GM23248 (cell line): Measurements from ENCODE around the gene NCKAP5L. TPM values are rescaled to one million over a fixed set of nuclear protein-coding genes. Genes with fewer than 3 reads are reported as not detected.

Source experiments
- DNase-seq: peaks from one replicate; pipeline ENCODE4 v3.0.0-alpha.2; 2015
- H2AFZ ChIP-seq: fragments of 200-600 bp; sonication (generic); 2 replicates; pipeline ENCODE4 v1.6.1; 2016; ENCODE audit warnings: antibody characterized with exemption
- H3F3A ChIP-seq: fragments of 200-600 bp; sonication (generic); 2 replicates; pipeline ENCODE4 v1.6.1; 2016; ENCODE audit warnings: mild to moderate bottlenecking, antibody characterized with exemption, mixed run types; ENCODE audit not compliant: insufficient read depth
- H3K27ac ChIP-seq: fragments of 200-600 bp; sonication (generic); 2 replicates; pipeline ENCODE4 v1.5.1; 2016; ENCODE audit warnings: mild to moderate bottlenecking
- H3K27me3 ChIP-seq: fragments of 200-600 bp; sonication (generic); replicated peaks from 2 replicates; pipeline ENCODE4 v1.6.1; 2016; ENCODE audit warnings: mild to moderate bottlenecking; ENCODE audit not compliant: insufficient read depth
- H3K36me3 ChIP-seq: fragments of 200-600 bp; sonication (generic); 2 replicates; pipeline ENCODE4 v1.6.1; 2016; ENCODE audit warnings: low read depth, mild to moderate bottlenecking
- H3K4me1 ChIP-seq: fragments of 200-600 bp; sonication (generic); 2 replicates; pipeline ENCODE4 v1.6.1; 2016; ENCODE audit warnings: mild to moderate bottlenecking; ENCODE audit not compliant: insufficient read depth
- H3K4me2 ChIP-seq: fragments of 200-600 bp; sonication (generic); one replicate; pipeline ENCODE4 v1.6.1; 2016; ENCODE audit warnings: mild to moderate bottlenecking; ENCODE audit not compliant: unreplicated experiment
- H3K4me3 ChIP-seq: fragments of 200-600 bp; sonication (generic); 2 replicates; pipeline ENCODE4 v1.5.1; 2016; ENCODE audit warnings: mild to moderate bottlenecking
- H3K79me2 ChIP-seq: fragments of 200-600 bp; sonication (generic); 2 replicates; pipeline ENCODE4 v1.6.1; 2016; ENCODE audit warnings: mild to moderate bottlenecking; ENCODE audit not compliant: insufficient read depth
- H3K9ac ChIP-seq: fragments of 200-600 bp; sonication (generic); 2 replicates; pipeline ENCODE4 v1.6.1; 2016; ENCODE audit warnings: mild to moderate bottlenecking
- H3K9me2 ChIP-seq: fragments of 200-600 bp; sonication (generic); 2 replicates; pipeline ENCODE4 v1.6.1; 2016; ENCODE audit warnings: mixed run types, mild to moderate bottlenecking, moderate library complexity; ENCODE audit not compliant: insufficient read depth
- H3K9me3 ChIP-seq: fragments of 200-600 bp; sonication (generic); one replicate; pipeline ENCODE4 v1.6.1; 2017; ENCODE audit warnings: low read depth
- H4K20me1 ChIP-seq: fragments of 200-600 bp; sonication (generic); 2 replicates; pipeline ENCODE4 v1.6.0; 2016; ENCODE audit not compliant: insufficient read depth
- EZH2 ChIP-seq: fragments of 200-600 bp; sonication (generic); IDR thresholded peaks from 2 replicates; pipeline ENCODE4 v1.6.1; 2018; ENCODE audit warnings: antibody characterized with exemption, mild to moderate bottlenecking; ENCODE audit not compliant: insufficient read depth, poor library complexity, severe bottlenecking
- EZH2phosphoT487 ChIP-seq: fragments of 200-600 bp; sonication (generic); IDR thresholded peaks from 2 replicates; pipeline ENCODE4 v1.6.1; 2018; ENCODE audit warnings: antibody characterized with exemption, moderate library complexity, mild to moderate bottlenecking, low read depth; ENCODE audit not compliant: insufficient read depth
- WGBS, 2 experiments: methylation state at CpG; one replicate each; pipeline ENCODE4 v1.1.6; 2015 to 2017; ENCODE audit warnings: low lambda C conversion rate in 2 of 2, low coverage in 1 of 2; ENCODE audit errors: missing lambda C conversion rate in 2 of 2; 5-methylcytosine and 5-hydroxymethylcytosine counted together
- in situ Hi-C: fragments of 300-500 bp; cut with MboI; formaldehyde crosslinking; loops from 2 replicates; pipeline ENCODE4 v1.15.0; 2020
- polyA plus RNA-seq: library from polyadenylated mRNA; unstranded; fragments of >200 nt; fragmentation: Nextera tagmentation; extraction: Ambion mirVana; gene quantifications from 2 replicates; pipeline ENCODE4 v1.2.1, GENCODE V29; 2016
- total RNA-seq: library from RNA; depleted of rRNA; stranded (reverse); fragments of >200 nt; shearing (Covaris generic); gene quantifications from 2 replicates; pipeline ENCODE4 v1.2.3, GENCODE V29; 2014

The NCKAP5L gene
- total and polyA plus RNA-seq, 2 experiments from 2014 or later = 14.1 to 28.4 TPM

GRCh38 chr12:49795654-49796105 lies 32.5 kb downstream of the NCKAP5L start:
- Histone ChIP-seq H2AFZ (no peak overlapping the region), H3K27ac (no peak overlapping the region), H3K4me3 (no peak overlapping the region), H3K9me2 (no peaks in the 10 kb centered on the region), H3K4me1 (no peaks in the 10 kb centered on the region), H3K27me3 (no peaks in the 10 kb centered on the region), H3K36me3 (peaks cover 24% of the 10 kb centered on the region; the same call in 1 of the 2 replicates), H3K9ac (no peak overlapping the region), H3K4me2 (no peak overlapping the region), H3F3A (no peaks in the 10 kb centered on the region), H3K79me2 (no peaks in the 10 kb centered on the region), H4K20me1 (no peaks in the 10 kb centered on the region), H3K9me3 (no peaks in the 10 kb centered on the region)
- no peak for DNase-seq
- WGBS, 2 experiments = 84 to 88% methylated on average over 12 of the region's 12 CpGs
- in situ Hi-C loops = no loop called here
- TF ChIP-seq EZH2 (no peak), EZH2phosphoT487 (no peak)

DNA sequence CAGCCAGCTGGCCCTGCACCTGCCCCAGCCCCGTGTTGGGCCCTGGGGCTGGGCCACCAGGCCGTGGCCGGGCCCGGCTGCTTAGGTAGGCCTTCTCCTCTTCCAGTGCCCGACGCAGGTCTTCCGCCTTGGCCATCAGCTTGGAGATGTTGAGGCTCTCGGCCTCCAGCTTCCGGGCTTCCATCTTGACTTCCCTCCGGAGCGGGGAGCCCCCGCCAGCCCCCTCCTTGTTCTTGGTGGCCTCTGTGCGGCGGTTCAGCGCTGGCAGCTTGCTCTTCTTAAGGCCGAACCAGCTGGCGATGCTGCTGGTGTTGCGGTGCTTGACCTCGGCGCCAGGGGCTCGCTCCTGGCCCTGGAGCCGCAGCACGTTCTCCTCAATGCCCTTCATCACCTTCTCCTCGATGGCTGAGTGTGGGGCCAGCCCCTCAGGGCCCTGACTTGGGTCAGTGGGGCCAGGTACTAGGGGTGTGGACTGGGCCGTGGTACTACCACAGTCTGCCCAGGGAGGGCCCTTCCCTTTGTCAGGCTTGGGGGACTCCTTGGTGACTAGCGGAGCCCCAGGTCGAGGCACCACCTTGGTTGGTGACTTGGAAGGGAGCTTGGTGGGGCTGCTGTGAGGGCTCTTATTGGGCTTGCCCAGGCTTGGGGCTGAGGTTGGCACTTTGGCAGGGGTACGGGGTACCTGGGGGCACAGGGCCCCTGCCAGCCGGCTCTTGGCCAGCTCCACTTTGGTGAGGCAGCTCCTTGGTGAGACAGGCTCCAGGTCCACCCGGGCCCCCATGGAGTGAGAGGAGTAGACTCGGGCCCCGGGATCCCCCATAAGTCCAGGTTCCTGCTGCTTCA lies 33.2 kb downstream of the NCKAP5L start:
- Histone ChIP-seq H3K4me3 (no peak overlapping the region), H3K27ac (no peak overlapping the region), H3K9ac (no peak overlapping the region), H4K20me1 (no peaks in the 10 kb centered on the region), H3K9me3 (no peaks in the 10 kb centered on the region), H3K9me2 (no peaks in the 10 kb centered on the region), H3F3A (no peaks in the 10 kb centered on the region), H3K4me2 (no peak overlapping the region), H2AFZ (no peak overlapping the region), H3K4me1 (no peaks in the 10 kb centered on the region), H3K27me3 (no peaks in the 10 kb centered on the region), H3K36me3 (peaks cover 17% of the 10 kb centered on the region; the same call in 1 of the 2 replicates), H3K79me2 (no peaks in the 10 kb centered on the region)
- in situ Hi-C loops = no loop called here
- no peak for DNase-seq
- TF ChIP-seq EZH2phosphoT487 = no peak
- 90% methylated on average over 28 to 30 of the region's 32 CpGs for WGBS, 2 experiments

- in situ Hi-C loops = no loop called here
- TF ChIP-seq EZH2phosphoT487 (no peak), EZH2 (no peak)
Measured at GRCh38 chr12:49794021-49794420, 34.2 kb downstream of the NCKAP5L start.

GRCh38 chr12:49793620-49794019 lies 34.6 kb downstream of the NCKAP5L start:
- Histone ChIP-seq H4K20me1 (no peaks in the 10 kb centered on the region), H3K27me3 (no peaks in the 10 kb centered on the region), H2AFZ (no peak overlapping the region), H3K4me1 (no peaks in the 10 kb centered on the region), H3K9ac (no peak overlapping the region), H3K79me2 (no peaks in the 10 kb centered on the region), H3K27ac (no peak overlapping the region), H3F3A (0 out of 2 replicates have a peak, but pooled peaks cover 4% of the 10 kb centered on the region), H3K36me3 (peaks cover 10% of the 10 kb centered on the region; the same call in 1 of the 2 replicates), H3K4me3 (no peak overlapping the region), H3K4me2 (no peak overlapping the region), H3K9me2 (no peaks in the 10 kb centered on the region), H3K9me3 (no peaks in the 10 kb centered on the region)
- DNase-seq = no peak
- 87 to 88% methylated on average over 9 of the region's 9 CpGs for WGBS, 2 experiments
- in situ Hi-C loops = no loop called here
- no peak for TF ChIP-seq EZH2phosphoT487
- no peak for TF ChIP-seq EZH2

More at GRCh38 chr12:49794021-49794420, 34.2 kb downstream of the NCKAP5L start:
- no peak for DNase-seq
- H3F3A ChIP-seq = 0 out of 2 replicates have a peak, but pooled peaks cover 4% of the 10 kb centered on the region
- H3K4me2 ChIP-seq = no peak overlapping the region
- H3K27me3 ChIP-seq = no peaks in the 10 kb centered on the region
- no peak overlapping the region for H3K9ac ChIP-seq
- no peaks in the 10 kb centered on the region for H4K20me1 ChIP-seq
- H3K4me1 ChIP-seq = no peaks in the 10 kb centered on the region
- 94 to 100% methylated on average over 5 of the region's 5 CpGs for WGBS, 2 experiments
- H3K9me2 ChIP-seq = no peaks in the 10 kb centered on the region
- no peak overlapping the region for H2AFZ ChIP-seq
- H3K36me3 ChIP-seq = peaks cover 11% of the 10 kb centered on the region; the same call in 1 of the 2 replicates
- no peaks in the 10 kb centered on the region for H3K9me3 ChIP-seq
- no peak overlapping the region for H3K27ac ChIP-seq
- no peak overlapping the region for H3K4me3 ChIP-seq
- no peaks in the 10 kb centered on the region for H3K79me2 ChIP-seq
